ENCODE data around the gene LRRC3C.
"Not testable (repeated sequence)": the region's sequence is repeated elsewhere in the genome, so short reads cannot be mapped to it uniquely, and the experiment has no call there.

The LRRC3C gene

DNA sequence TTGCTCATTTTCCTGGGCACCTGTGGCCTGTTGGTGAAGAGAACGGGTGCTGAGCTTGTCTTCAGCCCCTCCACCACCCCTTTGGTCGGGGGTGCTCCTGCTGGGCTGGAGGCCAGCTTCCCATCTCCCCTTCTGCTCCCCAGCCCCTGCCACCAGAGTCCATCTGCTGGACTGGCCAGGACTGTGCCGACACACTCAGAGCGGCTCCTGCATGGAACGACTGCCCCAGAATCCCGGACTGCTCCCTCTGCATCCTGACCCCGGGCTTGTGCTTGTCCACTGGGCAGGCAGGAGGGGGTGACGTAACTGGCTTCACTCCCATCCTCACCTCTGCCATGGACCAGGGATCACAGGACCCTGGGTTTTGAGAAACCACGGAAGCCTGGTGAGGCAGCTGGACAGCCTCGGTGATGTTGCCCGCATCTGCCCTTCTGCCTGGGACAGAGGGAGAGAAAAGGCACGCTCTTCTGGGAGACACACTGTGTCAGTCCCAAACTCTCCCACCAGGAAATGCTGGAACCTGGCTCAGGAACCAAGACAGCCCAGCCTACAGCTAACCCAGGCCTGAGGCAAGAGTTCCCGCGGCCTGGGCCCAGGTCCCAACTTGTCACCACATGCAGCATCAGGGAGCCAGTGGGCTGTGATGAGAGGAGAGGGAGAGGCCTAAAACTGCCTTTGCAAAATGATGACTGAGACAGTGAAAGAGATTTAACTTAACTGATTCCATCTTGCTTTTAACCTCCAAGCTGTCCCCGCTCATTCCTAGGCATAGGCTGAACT lies 19.2 kb downstream of the LRRC3C start:
- DNase-seq (ENCODE audit: extremely low read depth in 1 of 2, low read depth in 1 of 2): no peak

DNA sequence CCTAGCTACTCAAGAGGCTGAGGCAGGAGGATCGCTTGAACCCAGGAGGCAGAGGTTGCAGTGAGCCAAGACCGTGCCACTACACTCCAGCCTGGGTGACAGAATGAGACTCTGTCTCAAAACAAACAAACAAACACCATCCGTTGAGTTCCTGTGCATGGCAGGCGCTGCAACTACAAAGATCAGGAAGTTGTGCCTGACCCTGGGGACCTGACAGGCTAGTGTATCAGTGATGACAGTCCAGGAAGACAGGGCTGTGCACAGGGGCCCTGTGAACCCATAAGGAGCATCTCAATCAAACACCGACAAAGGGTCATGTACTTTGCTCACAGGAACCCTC lies 20.9 kb downstream of the LRRC3C start:
- not testable (repeated sequence) for DNase-seq (ENCODE audit: extremely low read depth in 1 of 2, low read depth in 1 of 2)

DNA sequence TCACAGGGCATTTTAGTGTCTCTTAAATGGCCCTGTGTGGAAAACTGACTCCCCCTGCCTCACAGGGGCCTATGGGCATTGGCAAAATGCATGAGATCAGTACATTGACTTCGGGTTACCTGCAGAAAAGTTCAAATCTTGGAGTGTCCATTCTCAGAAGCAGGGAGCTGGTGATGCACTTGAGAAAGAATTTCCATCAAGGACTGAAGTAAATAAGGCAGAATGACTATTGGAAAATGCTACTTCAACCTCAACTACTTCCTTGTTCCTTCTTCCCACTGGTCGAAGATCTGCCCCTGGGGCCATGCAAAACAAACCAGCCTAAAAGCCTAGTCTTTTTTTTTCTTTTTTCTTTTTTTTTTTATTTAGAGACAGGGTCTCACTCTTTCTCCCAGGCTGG lies 21.5 kb downstream of the LRRC3C start:
- no peak for DNase-seq (ENCODE audit: extremely low read depth in 1 of 2, low read depth in 1 of 2)

DNA sequence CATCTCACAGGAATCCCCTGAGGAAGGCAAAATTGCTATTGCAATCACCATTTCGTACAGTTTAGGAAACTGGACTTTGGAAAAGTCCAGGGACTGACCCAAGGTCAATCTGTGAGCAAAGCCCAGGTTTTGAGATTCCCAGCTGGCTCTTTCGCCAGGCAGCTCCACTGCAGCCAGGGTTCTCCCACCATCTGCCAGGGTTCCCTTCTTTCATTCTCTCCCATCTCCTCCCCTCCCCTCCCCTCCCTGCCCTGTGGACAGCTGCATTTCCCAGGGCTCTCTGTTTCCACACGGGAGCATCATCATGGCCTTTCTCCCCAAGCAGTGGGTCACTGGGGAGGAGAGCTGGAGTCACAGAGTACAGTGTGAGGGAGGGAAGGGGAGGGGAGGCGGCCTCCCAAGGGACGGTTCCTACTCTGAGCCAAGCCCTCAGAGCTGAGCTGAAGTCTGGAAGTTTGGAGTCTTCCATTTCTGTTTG lies 23.4 kb downstream of the LRRC3C start:
- no peak for DNase-seq (ENCODE audit: extremely low read depth in 1 of 2, low read depth in 1 of 2)

DNA sequence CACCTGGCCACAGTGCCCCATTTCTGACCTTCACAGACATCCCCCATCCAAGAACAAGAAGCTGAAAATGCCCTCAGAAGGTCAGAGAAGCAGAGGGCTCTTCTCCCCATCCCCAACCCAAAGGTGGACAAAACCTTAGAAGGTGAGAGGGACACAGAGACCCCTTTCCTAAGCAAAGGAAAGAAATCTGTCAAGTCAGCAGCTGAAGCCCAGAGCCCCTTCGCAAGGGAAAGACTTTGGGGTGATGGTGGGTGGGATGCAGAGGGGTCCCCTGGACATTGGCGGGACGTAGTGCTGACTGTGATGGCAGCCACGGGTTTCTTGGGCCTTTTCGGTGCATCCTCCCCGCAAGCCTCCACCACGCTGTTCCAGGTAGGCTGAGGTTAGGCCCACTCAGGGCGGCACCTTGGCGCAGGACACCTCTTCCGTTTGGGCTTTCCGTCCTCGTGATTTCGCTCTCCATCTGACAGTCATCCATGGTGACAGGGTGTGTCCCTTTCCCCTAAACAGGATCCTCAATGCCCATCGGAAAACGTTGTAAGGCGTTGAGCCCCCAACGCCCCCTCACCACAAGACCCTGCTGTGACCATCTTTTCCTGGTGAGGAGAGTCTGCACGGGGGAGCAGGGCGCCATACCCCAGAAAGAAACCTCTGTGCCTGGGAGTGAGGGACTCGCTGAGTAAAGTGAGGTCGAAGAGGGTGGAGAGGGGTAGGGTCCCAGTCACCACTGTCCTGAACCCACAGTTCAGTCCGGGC lies 24.6 kb downstream of the LRRC3C start:
- DNase-seq (ENCODE audit: extremely low read depth in 1 of 2, low read depth in 1 of 2): no peak

DNA sequence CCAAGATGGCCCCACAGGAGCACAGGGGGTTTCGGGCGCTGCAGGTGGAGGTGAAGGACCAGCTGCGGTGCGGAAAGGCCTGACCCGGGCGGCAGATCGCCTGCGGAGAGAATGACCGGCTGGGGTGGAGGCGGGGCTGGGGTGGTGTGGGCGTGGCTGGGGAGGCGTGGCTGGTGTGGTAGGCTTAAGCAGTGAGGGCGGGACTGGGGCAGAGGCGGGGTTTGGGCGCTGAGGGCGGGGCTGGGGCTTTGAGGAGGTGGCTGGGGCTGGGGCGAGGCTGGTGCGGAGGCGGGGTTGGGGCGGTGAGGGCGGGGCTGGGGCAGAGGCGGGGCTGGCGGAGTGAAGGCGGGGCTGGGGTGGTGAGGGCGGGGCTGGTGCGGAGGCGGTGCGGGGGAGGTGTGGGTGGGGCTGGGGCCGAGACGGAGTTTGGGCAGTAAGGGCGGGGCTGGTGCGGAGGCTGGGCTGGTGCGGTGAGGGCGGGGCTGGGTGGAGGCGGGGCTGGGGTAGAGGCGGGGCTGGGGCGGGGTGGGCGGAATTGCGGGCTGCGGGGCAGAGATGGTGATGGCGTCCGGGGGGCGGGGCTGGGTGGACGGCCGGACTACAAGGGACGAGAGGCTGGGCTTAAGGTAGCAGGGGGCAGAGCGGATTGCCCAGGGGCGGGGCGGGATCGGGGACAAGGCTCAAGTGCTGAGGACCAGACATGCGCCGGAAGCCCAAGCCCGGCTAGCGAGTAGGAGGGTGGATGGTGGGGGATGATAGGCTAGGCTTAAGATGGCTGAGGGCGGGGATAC lies 25.3 kb downstream of the LRRC3C start:
- DNase-seq (ENCODE audit: extremely low read depth in 1 of 2, low read depth in 1 of 2): peak; percentile 78 to 92

DNA sequence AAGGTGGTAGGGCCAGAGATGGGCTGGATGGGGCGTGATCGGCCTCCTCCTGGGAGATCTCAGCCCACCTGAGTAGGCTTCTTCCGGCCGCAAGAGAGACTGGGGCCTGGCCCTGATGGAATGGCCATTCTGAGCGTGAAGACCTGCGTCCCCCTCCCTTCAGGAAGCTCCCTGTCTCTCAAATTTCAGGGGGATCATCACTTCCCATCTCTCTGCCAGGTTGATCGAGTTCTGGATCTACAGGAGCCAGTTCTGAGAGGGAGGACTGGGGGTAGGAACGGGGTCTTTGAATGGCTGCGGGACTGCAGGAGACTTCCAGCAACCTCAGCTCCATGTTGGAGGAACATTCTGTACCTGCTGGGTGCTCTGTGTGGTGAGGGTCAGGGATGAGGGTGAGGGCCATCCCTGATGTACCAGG lies 25.9 kb downstream of the LRRC3C start:
- no peak for DNase-seq (ENCODE audit: extremely low read depth in 1 of 2, low read depth in 1 of 2)

DNA sequence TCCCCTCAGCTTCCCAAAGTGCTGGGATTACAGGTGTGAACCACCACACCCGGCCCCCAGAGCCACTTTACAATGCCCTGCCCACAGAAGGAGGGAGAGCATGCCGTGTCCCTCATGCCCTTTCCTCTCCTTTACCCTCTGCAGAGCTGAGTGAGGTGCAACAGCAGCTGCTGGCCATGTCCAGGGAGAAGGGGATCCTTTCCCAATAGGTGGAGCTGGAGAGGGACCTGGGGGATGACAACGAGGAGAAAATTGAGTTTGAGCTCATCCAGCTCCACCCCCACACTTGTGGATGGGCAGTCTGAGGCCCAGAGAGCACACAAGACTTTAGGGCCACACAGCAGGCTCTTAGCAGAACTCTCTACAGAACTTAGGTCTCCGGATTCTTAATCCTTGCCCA lies 27.3 kb downstream of the LRRC3C start:
- DNase-seq (ENCODE audit: extremely low read depth in 1 of 2, low read depth in 1 of 2): no peak

DNA sequence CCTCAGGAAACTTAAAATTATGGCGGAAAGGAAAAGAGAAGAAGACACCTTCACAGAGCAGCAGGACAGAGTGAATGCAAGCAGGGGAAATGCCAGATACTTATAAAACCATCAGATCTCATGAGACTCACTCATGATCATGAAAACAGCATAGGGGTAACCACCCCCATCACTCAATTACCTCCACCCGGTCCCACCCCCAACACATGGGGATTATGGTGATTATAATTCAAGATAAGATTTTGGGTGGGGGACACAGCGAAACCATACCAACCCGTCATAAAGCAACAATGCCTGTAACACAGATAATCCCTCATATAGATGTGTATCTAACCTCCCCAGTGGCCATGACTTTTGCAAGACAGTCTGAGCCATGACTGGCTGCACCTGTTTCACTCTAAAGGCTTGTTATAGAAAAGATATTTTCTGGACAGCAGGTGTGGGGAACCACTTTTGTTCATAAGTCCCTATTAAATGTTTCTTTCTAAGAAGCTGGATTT lies 28.2 kb downstream of the LRRC3C start:
- DNase-seq (ENCODE audit: extremely low read depth in 1 of 2, low read depth in 1 of 2): no peak

DNA sequence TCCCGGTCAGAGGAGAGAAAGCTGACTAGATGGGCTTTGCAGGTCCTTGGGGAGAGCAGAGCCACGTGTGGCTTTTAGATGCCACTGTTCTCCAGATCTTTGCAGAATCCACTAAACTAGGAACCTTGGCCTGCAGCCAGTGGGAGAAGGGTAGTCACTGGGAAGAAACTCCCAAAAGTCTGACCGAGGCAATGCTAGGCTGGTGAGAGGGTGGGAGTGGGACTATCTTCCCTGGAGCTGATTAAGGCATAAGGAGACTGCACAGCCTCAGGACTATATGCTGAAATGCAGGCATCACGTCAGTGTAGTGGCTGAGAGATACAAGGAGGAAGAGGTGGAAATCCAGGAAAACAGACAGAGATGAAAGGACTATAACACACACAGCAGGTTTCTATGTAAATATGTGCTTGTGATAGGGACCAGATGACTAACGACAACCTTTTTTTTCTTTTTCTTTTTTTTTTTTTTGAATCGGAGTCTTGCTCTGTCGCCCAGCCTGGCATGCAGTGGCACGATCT lies 33.1 kb downstream of the LRRC3C start:
- no peak for DNase-seq (ENCODE audit: extremely low read depth in 1 of 2, low read depth in 1 of 2)

DNA sequence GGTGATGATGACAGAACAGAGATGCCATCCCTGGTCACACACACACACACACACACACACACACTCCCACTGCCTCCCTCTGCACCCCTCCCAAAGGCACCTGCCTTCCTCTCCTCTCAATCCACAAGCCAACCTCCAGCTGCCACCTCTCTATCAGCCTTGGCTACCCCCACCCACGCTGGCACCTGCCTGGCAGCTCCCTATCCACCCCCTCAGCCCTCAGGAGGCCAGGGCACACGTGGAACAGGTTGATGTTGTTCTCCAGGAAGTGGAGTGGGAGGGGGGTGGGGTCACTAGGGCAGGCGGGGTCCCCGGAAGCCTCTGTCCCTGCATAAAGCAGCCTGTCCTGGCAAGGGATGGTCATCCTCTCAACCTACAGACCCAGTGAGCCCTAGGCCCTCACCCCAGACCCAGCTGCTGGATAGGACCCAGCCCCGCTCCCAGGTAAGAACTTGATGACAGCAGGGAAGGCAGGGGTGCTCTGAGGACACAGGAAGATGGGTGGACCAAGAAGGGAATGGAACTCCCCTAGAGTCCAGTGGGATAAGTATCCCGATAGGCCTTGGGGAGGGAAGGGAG lies 35.2 kb downstream of the LRRC3C start, which contains the start of gene GSDMA:
Gene GSDMA, plus strand, starts transcription at position 363 of the 579 bp plus-strand sequence. CDS start 2,684 bp downstream, outside the sequence.
- DNase-seq (ENCODE audit: extremely low read depth in 1 of 2, low read depth in 1 of 2): no peak

DNA sequence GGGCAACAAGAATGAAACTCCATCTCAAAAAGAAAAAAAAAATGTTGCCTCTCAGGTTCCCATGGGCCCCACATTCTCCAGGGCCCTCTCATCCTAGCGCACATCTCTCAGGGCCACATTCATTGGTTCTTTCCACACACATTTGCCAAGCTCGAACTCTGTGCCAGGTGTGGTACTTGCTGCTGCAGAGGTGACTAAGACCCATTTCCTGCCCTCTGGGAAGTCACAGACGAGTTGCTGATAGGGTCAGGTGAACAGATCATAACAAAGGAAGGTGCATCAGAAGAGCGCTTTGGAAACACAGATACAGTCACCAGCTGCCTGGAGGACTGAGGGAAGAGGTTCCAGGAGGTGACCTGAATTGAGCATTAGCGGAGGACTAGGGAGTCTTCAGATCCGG lies 36.3 kb downstream of the LRRC3C start:
- DNase-seq (ENCODE audit: extremely low read depth in 1 of 2, low read depth in 1 of 2): no peak

DNA sequence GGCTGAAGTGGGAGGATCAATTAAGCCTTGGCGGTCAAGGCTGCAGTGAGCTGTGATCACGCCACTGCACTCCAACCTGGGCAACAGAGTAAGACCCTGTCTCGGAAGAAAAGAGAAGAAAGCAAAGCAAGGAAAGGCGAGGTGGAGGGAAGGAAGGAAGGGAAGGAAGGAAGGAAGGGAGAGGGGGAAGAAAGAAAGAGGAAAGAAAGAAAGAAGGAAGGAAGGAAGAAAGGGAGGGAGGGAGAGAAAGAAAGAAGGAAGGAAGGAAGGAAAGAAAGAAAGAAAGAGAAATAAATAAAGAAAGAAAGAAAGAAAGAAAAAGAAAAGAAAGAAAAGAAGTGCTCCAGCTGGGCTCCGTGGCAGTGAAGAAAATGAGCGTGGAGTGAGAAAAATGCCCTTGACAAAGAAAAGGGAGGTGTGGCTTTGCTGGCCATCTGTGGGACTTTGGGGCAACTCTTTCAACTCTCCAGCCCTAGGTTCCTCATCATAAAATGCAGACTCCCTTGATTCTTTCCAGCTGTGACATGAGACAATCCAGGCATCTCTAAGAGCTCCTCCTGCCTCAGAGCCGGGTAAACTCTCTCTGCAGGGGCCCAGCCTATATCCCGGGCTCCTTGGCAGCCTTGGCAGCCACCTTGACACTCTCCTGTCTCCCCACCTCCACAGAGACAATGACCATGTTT lies 37.6 kb downstream of the LRRC3C start:
- no peak for DNase-seq (ENCODE audit: extremely low read depth in 1 of 2, low read depth in 1 of 2)

DNA sequence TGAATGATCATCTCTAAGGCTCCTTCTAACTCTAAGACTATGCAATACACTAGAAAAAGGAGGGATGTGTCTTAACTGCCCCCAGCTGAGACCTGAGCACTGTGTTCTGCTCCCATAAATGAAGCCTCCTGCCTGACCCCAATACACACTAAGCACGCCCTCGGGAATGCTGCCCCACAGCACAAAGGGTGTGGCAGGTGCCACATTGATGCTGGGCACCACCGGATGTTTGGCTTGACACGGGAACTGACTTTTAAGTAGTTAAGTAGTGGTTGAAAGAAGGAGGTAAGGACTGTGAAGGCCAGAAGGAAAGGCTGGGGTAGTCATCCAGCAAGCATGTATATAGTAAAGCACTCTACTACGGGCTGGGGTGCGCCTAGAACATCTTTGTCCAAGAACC lies 39.2 kb downstream of the LRRC3C start:
- DNase-seq (ENCODE audit: extremely low read depth in 1 of 2, low read depth in 1 of 2): no peak

DNA sequence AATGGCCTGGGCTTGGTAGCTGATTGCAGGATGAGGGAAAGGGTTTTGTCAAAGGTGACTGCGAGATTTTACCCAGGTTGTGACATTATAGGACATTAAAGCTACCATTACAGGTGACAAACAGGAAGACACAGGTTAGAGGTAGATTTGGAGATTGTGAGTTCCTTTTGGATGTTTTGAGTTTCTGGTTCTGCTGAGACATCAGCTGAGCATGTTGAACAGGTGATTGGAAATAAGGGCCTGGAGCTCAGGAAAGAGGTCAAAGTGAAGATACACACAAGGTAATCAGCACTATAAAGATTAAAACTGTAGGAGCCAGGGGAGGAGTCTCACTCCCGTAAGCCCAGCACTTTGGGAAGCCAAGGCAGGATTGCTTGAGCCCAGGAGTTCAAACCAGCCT lies 41.2 kb downstream of the LRRC3C start:
- no peak for DNase-seq (ENCODE audit: extremely low read depth in 1 of 2, low read depth in 1 of 2)

DNA sequence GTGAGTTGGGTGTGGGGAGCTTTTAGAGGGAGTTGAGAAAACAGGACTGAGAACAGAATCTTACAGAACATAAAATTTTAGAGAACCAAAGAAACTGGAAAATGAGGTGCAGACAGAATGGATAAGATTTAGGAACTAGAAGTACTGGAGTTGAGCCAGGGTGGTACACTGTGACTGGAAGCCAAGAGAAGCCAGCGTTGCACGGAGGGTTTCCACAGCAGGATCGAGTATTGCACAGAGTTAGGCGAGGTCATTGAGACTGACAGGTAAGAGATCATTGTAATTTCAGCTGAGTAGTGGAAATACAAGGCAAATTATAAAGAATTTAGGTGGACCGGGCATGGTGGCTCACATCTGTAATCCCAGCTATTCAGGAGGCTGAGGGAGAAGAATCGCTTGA lies 41.8 kb downstream of the LRRC3C start:
- DNase-seq (ENCODE audit: extremely low read depth in 1 of 2, low read depth in 1 of 2): no peak

DNA sequence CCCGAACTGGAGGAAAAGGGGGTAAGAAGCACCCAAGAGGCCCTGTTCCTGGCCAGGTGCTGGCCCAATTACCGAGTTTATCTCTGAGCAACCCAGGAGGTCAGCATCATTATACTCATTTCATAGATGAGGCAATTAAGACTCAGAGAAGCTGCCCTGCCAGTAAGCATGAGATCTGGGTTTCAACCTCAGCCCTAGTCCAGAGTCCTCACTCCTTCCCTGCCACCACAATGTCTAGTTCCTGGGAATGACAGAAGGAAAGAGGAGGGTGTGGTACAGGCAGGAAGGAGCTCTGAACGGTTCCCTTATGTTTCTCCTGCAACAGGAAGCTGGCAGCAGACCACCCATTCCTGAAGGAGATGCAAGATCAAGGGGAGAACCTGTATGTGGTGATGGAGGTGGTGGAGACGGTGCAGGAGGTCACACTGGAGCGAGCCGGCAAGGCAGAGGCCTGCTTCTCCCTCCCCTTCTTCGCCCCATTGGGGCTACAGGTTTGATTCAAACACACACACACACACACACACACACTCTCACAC lies 42.7 kb downstream of the LRRC3C start:
- no peak for DNase-seq (ENCODE audit: extremely low read depth in 1 of 2, low read depth in 1 of 2)

DNA sequence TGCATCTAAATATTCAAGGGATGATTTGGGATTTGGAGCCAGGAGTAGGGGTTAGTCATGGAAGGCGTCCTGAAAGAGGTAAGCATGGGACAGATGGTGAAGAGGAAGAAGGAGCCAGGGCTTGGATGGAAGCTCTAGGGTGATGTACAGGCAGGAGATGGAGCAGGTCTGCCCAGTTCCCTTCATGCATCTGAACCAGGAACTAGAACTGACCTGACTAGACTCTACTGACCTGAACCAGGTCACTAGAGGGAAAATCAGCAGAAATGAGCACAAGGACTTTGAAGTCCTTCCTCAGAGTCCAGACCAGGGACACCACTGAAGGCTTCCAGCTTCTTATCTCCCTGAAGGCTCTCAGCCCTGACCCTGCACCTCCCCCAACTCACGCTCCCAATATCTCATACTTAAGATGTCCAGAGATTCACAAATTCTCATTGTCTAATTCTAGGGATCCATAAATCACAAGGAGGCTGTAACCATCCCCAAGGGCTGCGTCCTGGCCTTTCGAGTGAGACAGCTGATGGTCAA lies 43.6 kb downstream of the LRRC3C start:
- DNase-seq (ENCODE audit: extremely low read depth in 1 of 2, low read depth in 1 of 2): no peak

DNA sequence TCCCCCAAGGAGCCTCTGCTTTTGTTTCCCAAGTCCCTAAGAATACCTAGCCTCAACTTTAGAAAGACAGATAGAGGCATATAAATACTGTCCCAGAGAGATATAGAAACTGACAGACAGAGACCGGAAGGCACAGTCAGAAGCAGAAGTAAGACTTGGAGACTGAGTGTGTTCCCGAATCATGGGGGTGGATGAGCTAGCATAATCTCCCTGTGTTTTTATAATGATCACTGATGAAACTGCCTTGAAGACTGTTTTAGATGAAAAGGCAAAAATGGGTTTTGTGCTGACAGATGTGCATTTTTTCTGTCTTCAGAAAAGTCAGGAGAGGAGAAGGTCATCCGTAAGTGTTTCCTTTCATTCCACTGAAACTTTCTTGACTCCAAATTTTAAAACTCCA lies 44.7 kb downstream of the LRRC3C start:
- DNase-seq (ENCODE audit: extremely low read depth in 1 of 2, low read depth in 1 of 2): no peak

DNA sequence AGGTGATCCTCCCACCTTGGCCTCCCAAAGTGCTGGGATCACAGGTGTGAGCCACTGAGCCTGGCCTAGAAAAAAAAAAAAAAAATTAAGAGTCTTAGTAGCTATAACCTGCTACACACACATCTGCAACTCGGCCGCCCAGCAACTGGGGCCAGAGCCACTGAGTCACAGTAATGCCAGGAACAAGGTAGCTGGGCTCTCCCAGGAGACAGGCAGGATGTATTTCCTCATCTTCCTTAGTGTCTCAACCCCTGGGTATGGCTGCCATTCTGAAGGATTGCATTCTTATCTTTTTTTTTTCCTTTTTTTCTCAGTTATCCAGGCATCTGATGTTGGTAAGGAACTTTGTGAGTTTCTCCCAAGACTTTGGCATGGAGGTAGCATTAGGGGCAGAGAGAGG lies 46.0 kb downstream of the LRRC3C start:
- no peak for DNase-seq (ENCODE audit: extremely low read depth in 1 of 2, low read depth in 1 of 2)
